ENCODE data around the gene UBR7.

Gene UBR7

GRCh38 chr14:93262446-93262845 is 55.4 kb downstream of the UBR7 start:
- no peak for DNase-seq

GRCh38 chr14:93263416-93263815 is 56.4 kb downstream of the UBR7 start:
- no peak for DNase-seq

GRCh38 chr14:93266127-93266526 is 59.1 kb downstream of the UBR7 start:
- DNase-seq: no peak

GRCh38 chr14:93267149-93267711 is 60.2 kb downstream of the UBR7 start:
- no peak for DNase-seq

GRCh38 chr14:93268406-93268805 is 61.4 kb downstream of the UBR7 start:
- DNase-seq: no peak

GRCh38 chr14:93269341-93270068 is 62.4 kb downstream of the UBR7 start:
- no peak for DNase-seq

GRCh38 chr14:93271111-93271510 is 64.1 kb downstream of the UBR7 start:
- no peak for DNase-seq

GRCh38 chr14:93274055-93274806 is 67.2 kb downstream of the UBR7 start:
- no peak for DNase-seq

- DNase-seq: no peak
These were observed 69.1 kb downstream of the UBR7 start for GRCh38 chr14:93276031-93276716.

Data from cortex of kidney (tissue), 1 donor.